T-helper 22 cell (primary cell): Measurements from ENCODE around the gene GALNT7.

Source experiments
- DNase-seq: peaks from one replicate; pipeline ENCODE4 v3.0.0-alpha.2; 2020; ENCODE audit warnings: low read depth

Gene GALNT7

GRCh38 chr4:173347467-173347866 lies 178.9 kb downstream of the GALNT7 start:
- no peak for DNase-seq

GRCh38 chr4:173357939-173358338 lies 189.3 kb downstream of the GALNT7 start:
- no peak for DNase-seq

- no peak for DNase-seq
Observed at GRCh38 chr4:173360587-173361221, 192.1 kb downstream of the GALNT7 start.

GRCh38 chr4:173362666-173363065 lies 194.1 kb downstream of the GALNT7 start:
- no peak for DNase-seq

- DNase-seq = no peak
Observed at GRCh38 chr4:173365359-173365996, 196.9 kb downstream of the GALNT7 start.

GRCh38 chr4:173367285-173367684 lies 198.7 kb downstream of the GALNT7 start:
- no peak for DNase-seq

GRCh38 chr4:173367946-173368345 lies 199.3 kb downstream of the GALNT7 start:
- no peak for DNase-seq

GRCh38 chr4:173370130-173370476 lies 201.5 kb downstream of the GALNT7 start:
- peak; percentile 52 for DNase-seq

- DNase-seq = peak; percentile 95
Observed at GRCh38 chr4:173370477-173371291, 202.1 kb downstream of the GALNT7 start, which contains the start of gene SAP30. Gene SAP30, plus strand, starts transcription at chr4:173370954. Its CDS starts 229 bp downstream, at chr4:173371183.

- DNase-seq = peak; percentile 29
Observed at GRCh38 chr4:173371292-173372192, 202.9 kb downstream of the GALNT7 start.
